Retinal pigment epithelial cell (primary cell): ENCODE results near the gene SND1.
"Not testable (repeated sequence)": the region's sequence is repeated elsewhere in the genome, so short reads cannot be mapped to it uniquely, and the experiment has no call there.

Source experiments
- DNase-seq: peaks from one replicate; pipeline ENCODE4 v3.0.0-alpha.2; 2010; ENCODE audit warnings: low read depth
- H3K4me3 ChIP-seq: 2 replicates; pipeline ENCODE4 v1.5.1; 2011; ENCODE audit warnings: mild to moderate bottlenecking, low read length, control low read depth, moderate library complexity
- TF ChIP-seq, protein P1 (sequence below): conservative IDR thresholded peaks from 2 replicates; pipeline ENCODE4 v1.5.1; 2011; ENCODE audit warnings: low read depth, low read length, control low read depth, inconsistent platforms

The SND1 gene

DNA sequence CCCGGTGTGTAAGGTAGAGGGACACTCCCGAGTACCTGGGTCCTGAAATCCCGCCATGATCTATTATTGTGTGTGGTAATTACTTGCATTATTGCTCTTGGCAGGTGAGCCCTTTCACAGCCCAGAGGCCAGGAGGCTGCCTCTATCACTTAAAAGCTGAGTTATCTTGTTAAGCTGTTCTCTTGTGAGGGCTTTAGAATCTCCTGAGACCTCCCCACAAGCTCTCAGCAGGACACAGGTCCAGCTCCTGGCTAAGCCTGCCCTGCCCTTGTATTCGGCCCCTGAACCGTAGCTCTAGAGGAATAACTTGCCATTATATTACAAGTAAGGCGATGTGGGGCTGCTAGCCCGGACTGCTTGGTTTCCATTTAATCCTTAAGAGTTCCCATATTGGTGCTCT is 13.9 kb downstream of the SND1 start:
- no peak for DNase-seq
- TF ChIP-seq, protein P1, sequence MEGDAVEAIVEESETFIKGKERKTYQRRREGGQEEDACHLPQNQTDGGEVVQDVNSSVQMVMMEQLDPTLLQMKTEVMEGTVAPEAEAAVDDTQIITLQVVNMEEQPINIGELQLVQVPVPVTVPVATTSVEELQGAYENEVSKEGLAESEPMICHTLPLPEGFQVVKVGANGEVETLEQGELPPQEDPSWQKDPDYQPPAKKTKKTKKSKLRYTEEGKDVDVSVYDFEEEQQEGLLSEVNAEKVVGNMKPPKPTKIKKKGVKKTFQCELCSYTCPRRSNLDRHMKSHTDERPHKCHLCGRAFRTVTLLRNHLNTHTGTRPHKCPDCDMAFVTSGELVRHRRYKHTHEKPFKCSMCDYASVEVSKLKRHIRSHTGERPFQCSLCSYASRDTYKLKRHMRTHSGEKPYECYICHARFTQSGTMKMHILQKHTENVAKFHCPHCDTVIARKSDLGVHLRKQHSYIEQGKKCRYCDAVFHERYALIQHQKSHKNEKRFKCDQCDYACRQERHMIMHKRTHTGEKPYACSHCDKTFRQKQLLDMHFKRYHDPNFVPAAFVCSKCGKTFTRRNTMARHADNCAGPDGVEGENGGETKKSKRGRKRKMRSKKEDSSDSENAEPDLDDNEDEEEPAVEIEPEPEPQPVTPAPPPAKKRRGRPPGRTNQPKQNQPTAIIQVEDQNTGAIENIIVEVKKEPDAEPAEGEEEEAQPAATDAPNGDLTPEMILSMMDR = no peak
- H3K4me3 ChIP-seq = no peak overlapping the region

GRCh38 chr7:127666602-127667001 is 14.6 kb downstream of the SND1 start:
- TF ChIP-seq, protein P1 = no peak

GRCh38 chr7:127667017-127667670 is 15.2 kb downstream of the SND1 start:
- no peak overlapping the region for H3K4me3 ChIP-seq
- TF ChIP-seq, protein P1 = no peak
- no peak for DNase-seq

More at GRCh38 chr7:127666602-127667001, 14.6 kb downstream of the SND1 start:
- DNase-seq = no peak
- no peak overlapping the region for H3K4me3 ChIP-seq

GRCh38 chr7:127667759-127668530 is 16.0 kb downstream of the SND1 start:
- H3K4me3 ChIP-seq = no peak overlapping the region
- DNase-seq = no peak
- TF ChIP-seq, protein P1 = no peak

- TF ChIP-seq, protein P1 = no peak
- no peak for DNase-seq
- H3K4me3 ChIP-seq = no peak overlapping the region
Measured at GRCh38 chr7:127671341-127671740, 19.3 kb downstream of the SND1 start.

- TF ChIP-seq, protein P1 = no peak
- DNase-seq = no peak
- H3K4me3 ChIP-seq = no peak overlapping the region
Measured at GRCh38 chr7:127673902-127674301, 21.9 kb downstream of the SND1 start.

GRCh38 chr7:127674361-127674760 is 22.4 kb downstream of the SND1 start:
- no peak for DNase-seq
- H3K4me3 ChIP-seq = no peak overlapping the region

DNA sequence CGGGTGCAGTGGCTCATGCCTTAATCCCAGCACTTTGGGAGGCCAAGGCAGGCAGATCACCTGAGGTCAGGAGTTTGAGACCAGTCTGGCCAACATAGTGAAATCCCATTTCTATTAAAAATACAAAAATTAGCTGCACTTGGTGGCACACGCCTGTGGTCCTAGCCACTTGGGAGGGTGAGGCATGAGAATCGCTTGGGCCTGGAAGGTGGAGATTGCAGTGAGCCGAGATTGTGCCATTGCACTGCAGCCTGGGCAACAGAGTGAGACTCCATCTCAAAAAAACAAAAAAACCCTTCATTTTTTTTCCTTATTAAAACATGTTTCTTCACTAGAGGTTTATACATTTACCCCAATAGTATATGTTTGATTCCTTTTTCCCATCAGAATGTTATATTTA is 22.9 kb downstream of the SND1 start:
- not testable (repeated sequence) for DNase-seq, H3K4me3 ChIP-seq

More at GRCh38 chr7:127674361-127674760, 22.4 kb downstream of the SND1 start:
- TF ChIP-seq, protein P1 = no peak
